Measurements from ENCODE around the gene NR2F6. TPM values are rescaled to one million over a fixed set of nuclear protein-coding genes. Genes with fewer than 3 reads are reported as not detected.

The NR2F6 gene
- total RNA-seq, 1 donor from 2014 or later = 72.8 TPM

GRCh38 chr19:17185590-17185989 lies 60.1 kb downstream of the NR2F6 start:
- Histone ChIP-seq H3K4me3 (ENCODE audit: insufficient read depth, low read depth, low read length) (no peak overlapping the region), H3K79me2 (ENCODE audit: insufficient read depth, low read length) (no peaks in the 10 kb centered on the region), H3K27ac (ENCODE audit: low read depth, low read length) (no peak overlapping the region), H2AFZ (ENCODE audit: low read depth, low read length) (no peak overlapping the region), H4K20me1 (ENCODE audit: insufficient read depth, low read length) (no peaks in the 10 kb centered on the region), H3K27me3 (ENCODE audit: insufficient read depth, low read length) (no peaks in the 10 kb centered on the region), H3K9ac (ENCODE audit: low read length) (no peak overlapping the region), H3K4me1 (ENCODE audit: insufficient read depth, low read length) (no peaks in the 10 kb centered on the region), H3K36me3 (ENCODE audit: insufficient read depth, low read length) (peaks cover 29% of the 10 kb centered on the region), H3K4me2 (ENCODE audit: low read length) (no peak overlapping the region), H3K9me3 (ENCODE audit: insufficient read depth, low read depth, low read length) (no peaks in the 10 kb centered on the region)
- DNase-seq (ENCODE audit: low read depth) (no peak), FAIRE-seq (no peak)
- Mint-ChIP-seq H3K4me1 (ENCODE audit: low read depth, unreplicated experiment) (no peaks in the 10 kb centered on the region), H3K4me3 (ENCODE audit: unreplicated experiment) (no peak overlapping the region), H3K36me3 (ENCODE audit: low read depth, unreplicated experiment) (peaks cover 10% of the 10 kb centered on the region), H3K27me3 (ENCODE audit: low read depth, unreplicated experiment) (no peaks in the 10 kb centered on the region), H3K27ac (ENCODE audit: unreplicated experiment) (no peak overlapping the region), H3K9me3 (ENCODE audit: unreplicated experiment) (no peaks in the 10 kb centered on the region)
- no peak for TF ChIP-seq EZH2 (IDR thresholded peaks at IDR 0.05; ENCODE audit: insufficient read depth, low read length)
- no peak for TF ChIP-seq CTCF (IDR thresholded peaks at IDR 0.05; ENCODE audit: insufficient read depth, low read depth, low read length)

DNA sequence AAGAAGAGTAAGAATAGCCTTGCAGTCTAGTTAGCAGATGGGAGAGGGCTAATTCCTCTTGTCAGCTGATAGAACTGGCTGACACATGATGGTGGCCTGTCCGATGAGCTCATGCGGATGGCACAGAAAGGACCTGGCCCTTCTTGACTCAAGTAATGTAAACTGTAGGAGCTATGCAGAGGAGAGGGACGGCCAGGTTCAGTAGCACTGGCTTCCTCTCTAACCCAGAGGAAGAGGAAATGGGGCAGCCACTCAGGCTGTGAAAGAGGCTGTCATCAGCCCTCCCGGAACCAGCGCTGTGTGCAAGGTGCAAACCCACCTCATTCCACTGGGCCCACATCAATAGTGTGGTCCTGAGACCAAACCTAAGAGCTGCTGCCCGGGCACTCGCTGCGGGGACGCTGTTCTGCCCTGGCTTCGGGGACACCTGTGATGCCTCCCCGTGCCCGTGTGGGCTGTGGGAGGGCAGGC lies 61.3 kb downstream of the NR2F6 start:
- H3K4me3 Mint-ChIP-seq (ENCODE audit: unreplicated experiment) = no peak overlapping the region
- H3K36me3 Mint-ChIP-seq (ENCODE audit: low read depth, unreplicated experiment) = peaks cover 10% of the 10 kb centered on the region
- Histone ChIP-seq H3K9ac (ENCODE audit: low read length) (no peak overlapping the region), H3K4me3 (ENCODE audit: insufficient read depth, low read depth, low read length) (no peak overlapping the region), H3K9me3 (ENCODE audit: insufficient read depth, low read depth, low read length) (no peaks in the 10 kb centered on the region), H3K79me2 (ENCODE audit: insufficient read depth, low read length) (no peaks in the 10 kb centered on the region), H2AFZ (ENCODE audit: low read depth, low read length) (no peak overlapping the region), H3K36me3 (ENCODE audit: insufficient read depth, low read length) (peaks cover 27% of the 10 kb centered on the region), H3K27ac (ENCODE audit: low read depth, low read length) (no peak overlapping the region), H3K4me1 (ENCODE audit: insufficient read depth, low read length) (no peaks in the 10 kb centered on the region), H3K4me2 (ENCODE audit: low read length) (no peak overlapping the region), H4K20me1 (ENCODE audit: insufficient read depth, low read length) (no peaks in the 10 kb centered on the region), H3K27me3 (ENCODE audit: insufficient read depth, low read length) (no peaks in the 10 kb centered on the region)
- FAIRE-seq (no peak), DNase-seq (ENCODE audit: low read depth) (no peak)
- no peaks in the 10 kb centered on the region for H3K27me3 Mint-ChIP-seq (ENCODE audit: low read depth, unreplicated experiment)
- H3K27ac Mint-ChIP-seq (ENCODE audit: unreplicated experiment) = no peak overlapping the region
- TF ChIP-seq CTCF (IDR thresholded peaks at IDR 0.05; ENCODE audit: insufficient read depth, low read depth, low read length) (no peak), EZH2 (IDR thresholded peaks at IDR 0.05; ENCODE audit: insufficient read depth, low read length) (no peak)
- no peaks in the 10 kb centered on the region for H3K4me1 Mint-ChIP-seq (ENCODE audit: low read depth, unreplicated experiment)
- no peaks in the 10 kb centered on the region for H3K9me3 Mint-ChIP-seq (ENCODE audit: unreplicated experiment)

DNA sequence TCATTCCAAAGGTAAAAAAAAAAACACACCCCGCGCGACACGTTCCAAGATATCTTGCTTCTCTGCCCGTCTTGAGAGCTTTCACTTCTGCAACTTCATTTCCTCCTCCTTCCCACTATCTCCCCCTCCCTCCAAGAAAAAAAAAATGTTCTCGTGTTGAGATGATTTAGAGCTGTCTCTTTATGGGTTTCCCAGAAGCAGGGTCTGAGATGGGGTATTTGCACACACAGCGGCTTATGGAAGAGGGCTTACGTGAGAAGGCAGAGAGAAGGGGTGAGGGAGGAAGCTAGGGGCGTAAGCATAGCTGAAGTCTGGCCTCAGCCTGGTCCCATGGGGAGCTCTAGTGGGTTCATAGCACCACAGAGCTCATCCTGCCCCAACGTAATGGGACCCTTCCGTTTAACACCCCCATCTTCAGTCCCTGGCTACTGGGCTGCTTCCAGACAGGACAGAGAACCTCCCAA lies 61.8 kb downstream of the NR2F6 start:
- H3K36me3 ChIP-seq (ENCODE audit: insufficient read depth, low read length) = peaks cover 22% of the 10 kb centered on the region
- no peak overlapping the region for H3K4me2 ChIP-seq (ENCODE audit: low read length)
- H3K27ac ChIP-seq (ENCODE audit: low read depth, low read length) = no peak overlapping the region
- no peak for FAIRE-seq
- no peaks in the 10 kb centered on the region for H4K20me1 ChIP-seq (ENCODE audit: insufficient read depth, low read length)
- H3K4me1 ChIP-seq (ENCODE audit: insufficient read depth, low read length) = no peaks in the 10 kb centered on the region
- no peak overlapping the region for H2AFZ ChIP-seq (ENCODE audit: low read depth, low read length)
- H3K79me2 ChIP-seq (ENCODE audit: insufficient read depth, low read length) = no peaks in the 10 kb centered on the region
- DNase-seq (ENCODE audit: low read depth) = no peak
- H3K9ac ChIP-seq (ENCODE audit: low read length) = no peak overlapping the region
- H3K27me3 Mint-ChIP-seq (ENCODE audit: low read depth, unreplicated experiment) = no peaks in the 10 kb centered on the region
- H3K9me3 ChIP-seq (ENCODE audit: insufficient read depth, low read depth, low read length) = no peaks in the 10 kb centered on the region
- no peaks in the 10 kb centered on the region for H3K9me3 Mint-ChIP-seq (ENCODE audit: unreplicated experiment)
- no peak overlapping the region for H3K4me3 ChIP-seq (ENCODE audit: insufficient read depth, low read depth, low read length)
- H3K4me1 Mint-ChIP-seq (ENCODE audit: low read depth, unreplicated experiment) = no peaks in the 10 kb centered on the region
- H3K36me3 Mint-ChIP-seq (ENCODE audit: low read depth, unreplicated experiment) = peaks cover 10% of the 10 kb centered on the region
- no peak overlapping the region for H3K27ac Mint-ChIP-seq (ENCODE audit: unreplicated experiment)
- no peak for TF ChIP-seq CTCF (IDR thresholded peaks at IDR 0.05; ENCODE audit: insufficient read depth, low read depth, low read length)
- no peak for TF ChIP-seq EZH2 (IDR thresholded peaks at IDR 0.05; ENCODE audit: insufficient read depth, low read length)
- H3K4me3 Mint-ChIP-seq (ENCODE audit: unreplicated experiment) = no peak overlapping the region
- no peaks in the 10 kb centered on the region for H3K27me3 ChIP-seq (ENCODE audit: insufficient read depth, low read length)

Measured in astrocyte (in vitro differentiated cells and primary cell).